Endothelial cell of umbilical vein (primary cell): ENCODE measurements around the gene ITIH3. TPM values are rescaled to one million over a fixed set of nuclear protein-coding genes. Genes with fewer than 3 reads are reported as not detected.

Experiments used
- BruUV-seq: library from RNA; stranded (reverse); fragments of 400-500 nt; replicated peaks from 2 replicates; lab custom pipeline; 2021; lab: Mats Ljungman, UMichigan
- CTCF ChIA-PET: fragments of 300-600, 350-600 bp; sonication (Branson Sonifier 250); formaldehyde crosslinking; loops from one replicate; lab custom pipeline; 2021; ENCODE audit warnings: antibody characterized with exemption, inconsistent platforms; lab: Charles Lee
- POLR2A ChIA-PET: fragments of 300-600, 350-600 bp; sonication (Branson Sonifier 250); formaldehyde crosslinking; loops from one replicate; lab custom pipeline; 2021; ENCODE audit warnings: antibody characterized with exemption, inconsistent platforms; lab: Charles Lee
- DNase-seq: peaks from one replicate; pipeline ENCODE4 v3.0.0-alpha.2; 2011; ENCODE audit warnings: low read depth, low spot score
- FAIRE-seq: peaks from 2 replicates; lab custom pipeline; 2011; peaks lifted over from hg19 to GRCh38; lab: Jason Lieb, UNC
- H2AFZ ChIP-seq: 2 replicates; pipeline ENCODE4 v1.6.0; 2012; ENCODE audit warnings: low read depth, low read length, control low read depth, inconsistent platforms
- H3K27ac ChIP-seq: 2 replicates; pipeline ENCODE4 v1.5.1; 2011; ENCODE audit warnings: low read depth, mild to moderate bottlenecking, control low read depth, low read length, moderate library complexity; ENCODE audit not compliant: insufficient read depth
- H3K27me3 ChIP-seq, 2 experiments: 2 replicates each; pipeline versions ENCODE4 v1.6.0 to v1.6.1; 2011; ENCODE audit warnings: low read length in 2 of 2, mixed read lengths in 1 of 2; ENCODE audit not compliant: control insufficient read depth in 2 of 2, insufficient read depth in 2 of 2
- H3K36me3 ChIP-seq, 2 experiments: 2 replicates in 1 of 2; 3 replicates in 1 of 2; pipeline ENCODE4 v1.5.1; 2011; ENCODE audit warnings: low read length in 2 of 2, mild to moderate bottlenecking in 1 of 2, moderate library complexity in 1 of 2; ENCODE audit not compliant: control insufficient read depth in 2 of 2, insufficient read depth in 2 of 2; ENCODE audit errors: extremely low read depth in 1 of 2
- H3K4me1 ChIP-seq: 3 replicates; pipeline ENCODE4 v1.5.1; 2011; ENCODE audit warnings: mild to moderate bottlenecking, low read length; ENCODE audit not compliant: control insufficient read depth, insufficient read depth; ENCODE audit errors: extremely low read depth
- H3K4me2 ChIP-seq: 2 replicates; pipeline ENCODE4 v1.6.1; 2011; ENCODE audit warnings: low read length, control low read depth, mixed read lengths; ENCODE audit not compliant: insufficient read depth
- H3K4me3 ChIP-seq, 3 experiments: fragments of 200-600 bp in 1 of 3; sonication (generic), shearing (Covaris generic) in 1 of 3; replicated peaks in 1 of 3; 2 replicates each; pipeline ENCODE4 v1.5.1; 2011 to 2016; ENCODE audit warnings: control low read depth in 3 of 3, low read length in 3 of 3, mild to moderate bottlenecking in 2 of 3, inconsistent platforms in 1 of 3, low read depth in 1 of 3, moderate library complexity in 1 of 3; ENCODE audit not compliant: insufficient read depth in 1 of 3
- H3K79me2 ChIP-seq: 2 replicates; pipeline ENCODE4 v1.6.0; 2012; ENCODE audit warnings: low read length, inconsistent platforms; ENCODE audit not compliant: control insufficient read depth, insufficient read depth
- H3K9ac ChIP-seq: replicated peaks from 2 replicates; pipeline ENCODE3; 2011; ENCODE audit warnings: low read length, control low read depth; ENCODE audit not compliant: insufficient read depth; ENCODE audit errors: extremely low read depth
- H3K9me1 ChIP-seq: replicated peaks from 3 replicates; pipeline ENCODE4 v1.6.0; 2011; ENCODE audit warnings: mild to moderate bottlenecking, low read length; ENCODE audit not compliant: control insufficient read depth, insufficient read depth; ENCODE audit errors: extremely low read depth
- H3K9me3 ChIP-seq: replicated peaks from 2 replicates; pipeline ENCODE4 v1.5.1; 2012; ENCODE audit warnings: low read length, inconsistent platforms; ENCODE audit not compliant: control insufficient read depth, insufficient read depth
- H4K20me1 ChIP-seq: replicated peaks from 2 replicates; pipeline ENCODE3; 2011; ENCODE audit warnings: mild to moderate bottlenecking, low read length; ENCODE audit not compliant: control insufficient read depth, insufficient read depth; ENCODE audit errors: extremely low read depth
- CTCF ChIP-seq, 2 donors: IDR thresholded peaks; 1 replicate in 1 of 2; 2 replicates in 1 of 2; pipeline ENCODE4 v1.5.1; 2011; ENCODE audit warnings: low read length in 2 of 2, mild to moderate bottlenecking in 2 of 2, moderate library complexity in 2 of 2, control low read depth in 1 of 2, inconsistent platforms in 1 of 2, low read depth in 1 of 2; ENCODE audit not compliant: insufficient read depth in 1 of 2; ENCODE audit errors: extremely low read depth in 1 of 2
- EZH2 ChIP-seq: IDR thresholded peaks from 2 replicates; pipeline ENCODE4 v1.6.1; 2012; ENCODE audit warnings: borderline replicate concordance, low read depth, mild to moderate bottlenecking, moderate library complexity, low read length, inconsistent platforms; ENCODE audit not compliant: severe bottlenecking
- FOS ChIP-seq: IDR thresholded peaks from 2 replicates; pipeline ENCODE4 v1.6.1; 2011; ENCODE audit warnings: mild to moderate bottlenecking, low read length, moderate library complexity, borderline replicate concordance; ENCODE audit not compliant: insufficient read depth
- GATA2 ChIP-seq: IDR thresholded peaks from 2 replicates; pipeline ENCODE4 v1.7.0; 2011; ENCODE audit warnings: low read depth, mild to moderate bottlenecking, moderate library complexity, mixed read lengths, low read length; ENCODE audit not compliant: insufficient read length, insufficient read depth
- JUN ChIP-seq: IDR thresholded peaks from 2 replicates; pipeline ENCODE4 v1.6.1; 2011; ENCODE audit warnings: borderline replicate concordance, low read depth; ENCODE audit not compliant: insufficient read length, insufficient read depth
- MAX ChIP-seq: IDR thresholded peaks from 2 replicates; pipeline ENCODE4 v1.6.1; 2011; ENCODE audit not compliant: insufficient read depth, insufficient read length
- MYC ChIP-seq: IDR thresholded peaks from one replicate; pipeline ENCODE4 v1.6.1; 2011; ENCODE audit warnings: mild to moderate bottlenecking, low read depth, low read length
- POLR2A ChIP-seq: IDR thresholded peaks from 2 replicates; pipeline ENCODE4 v1.6.1; 2012; ENCODE audit warnings: low read depth, mild to moderate bottlenecking, control low read depth, low read length
- POLR2AphosphoS5 ChIP-seq: IDR thresholded peaks from 2 replicates; pipeline ENCODE4 v1.6.1; 2012; ENCODE audit warnings: low read depth, mild to moderate bottlenecking, control low read depth, low read length, moderate library complexity; ENCODE audit not compliant: insufficient read depth
- dilution Hi-C: fragments of 300-500 bp; cut with MboI; formaldehyde crosslinking; loops from one replicate; pipeline ENCODE4 v1.15.0; 2019; ENCODE audit warnings: low sequenced_read_pairs; ENCODE audit not compliant: extremely low pct_ligation_motif_present
- intact Hi-C: fragments of 100-400 bp; cut with micrococcal nuclease; formaldehyde crosslinking; loops from one replicate; pipeline ENCODE4 v1.10.0; 2022
- polyA plus RNA-seq, 4 experiments: library from polyadenylated mRNA; depleted of rRNA in 3 of 4; stranded (reverse) in 3 of 4; unstranded in 1 of 4; fragments of >200 nt; gene quantifications; 2 replicates each; pipeline versions ENCODE4 v1.2.1 to v1.2.3, GENCODE V29; 2011 to 2012; ENCODE audit warnings: missing spikeins in 1 of 4
- total RNA-seq: library from RNA; stranded (reverse); gene quantifications from 2 replicates; pipeline ENCODE4 v1.2.3, GENCODE V29; 2021

Gene ITIH3
- total and polyA plus RNA-seq, 2 donors (not counting 3 experiments of a cell fraction or from before 2014, with no cell fraction given), result not detected

DNA sequence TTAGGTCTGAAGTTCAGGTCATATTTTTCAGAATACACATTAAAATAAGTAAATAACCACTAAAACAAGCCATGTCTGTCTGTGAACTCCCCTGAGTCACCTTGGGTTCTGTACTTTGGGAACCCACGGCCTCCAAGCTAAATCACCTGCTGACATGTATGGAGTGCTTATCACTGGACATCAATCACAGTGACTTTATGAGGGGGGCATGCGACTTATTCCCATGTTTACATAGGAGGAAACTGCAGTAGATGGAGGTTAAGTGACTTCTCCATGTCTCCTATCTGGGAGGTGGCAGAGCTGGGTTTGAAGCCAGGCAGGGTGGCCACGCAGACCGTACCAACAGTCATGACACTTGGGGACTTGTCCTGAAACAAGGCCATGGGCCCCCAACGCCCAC is 27.8 kb downstream of the ITIH3 start:
- FAIRE-seq, result no peak

More for the DNA sequence above, 27.8 kb downstream of the ITIH3 start:
- Histone ChIP-seq H3K9me3 (no peaks in the 10 kb centered on the region), H3K27me3 (no peaks in the 10 kb centered on the region), H3K36me3 (no peaks in the 10 kb centered on the region), H3K4me1 (no peaks in the 10 kb centered on the region), H3K4me3 (no peak overlapping the region), H4K20me1 (no peaks in the 10 kb centered on the region), H3K79me2 (no peaks in the 10 kb centered on the region), H3K9me1 (no peaks in the 10 kb centered on the region), H3K9ac (no peak overlapping the region), H2AFZ (no peak overlapping the region), H3K27ac (no peak overlapping the region), H3K4me2 (no peak overlapping the region)
- TF ChIP-seq MAX (no peak), GATA2 (no peak), POLR2A (no peak), CTCF (IDR thresholded peaks at IDR 0.05; ENCODE audit: extremely low read depth in 1 of 2, insufficient read depth in 1 of 2, low read depth in 1 of 2, low read length in 2 of 2) (no peak), FOS (no peak), MYC (no peak), JUN (no peak), POLR2AphosphoS5 (no peak), EZH2 (no peak)
- ChIA-PET POLR2A (no interaction called here), CTCF (interaction anchor here (2.0 to 2.7 kb wide), 4 partner anchors 10 to 24 kb away, joined by 7 to 17 read pairs (median 10); no protein-coding TSS in a partner anchor)
- dilution Hi-C loops (no loop called here), intact Hi-C loops (no loop called here)
- DNase-seq, result no peak
- BruUV-seq, result no TSS peak
